ENCODE results near the gene RAMAC. TPM values are rescaled to one million over a fixed set of nuclear protein-coding genes. Genes with fewer than 3 reads are reported as not detected.

RAMAC gene
- total and polyA plus RNA-seq, 2 of the 4 experiments (the other 2 are of a cell fraction), result 23.6 to 29.6 TPM

GRCh38 chr15:82943176-82943575 lies 42.8 kb upstream of the RAMAC start:
- Histone ChIP-seq H2BK120ac (ENCODE audit: low read depth, low read length) (no peak overlapping the region), H3K9ac (ENCODE audit: low read depth, low read length) (no peak overlapping the region), H4K5ac (ENCODE audit: low read depth, low read length) (no peak overlapping the region), H3K9me1 (ENCODE audit: insufficient read depth, low read length) (no peaks in the 10 kb centered on the region), H2AFZ (replicated peaks; ENCODE audit: low read length, poor library complexity) (no peak overlapping the region), H2BK20ac (ENCODE audit: low read depth, low read length) (no peak overlapping the region), H3K56ac (ENCODE audit: extremely low read depth, insufficient read depth, low read length) (no peak overlapping the region), H4K8ac (ENCODE audit: low read depth in 2 of 2, low read length in 2 of 2) (no peak overlapping the region), H3K4me1 (ENCODE audit: control insufficient read depth, insufficient read depth, low read length) (no peaks in the 10 kb centered on the region), H3K14ac (replicated peaks; ENCODE audit: low read depth, low read length) (no peak overlapping the region), H3K4me3 (ENCODE audit: insufficient read depth, low read depth, low read length) (no peak overlapping the region), H3K4me2 (ENCODE audit: low read depth, low read length) (no peak overlapping the region), H3K18ac (ENCODE audit: low read depth, low read length) (no peak overlapping the region), H3K27ac (ENCODE audit: insufficient read depth, low read length) (no peak overlapping the region), H2AK5ac (ENCODE audit: low read depth, low read length) (no peak overlapping the region), H2BK5ac (ENCODE audit: low read depth, low read length, poor library complexity, severe bottlenecking) (no peak overlapping the region), H3K27me3 (ENCODE audit: control insufficient read depth, insufficient read depth, low read length) (peaks cover 2% of the 10 kb centered on the region), H2BK15ac (ENCODE audit: low read depth, low read length) (no peak overlapping the region), H3K23ac (ENCODE audit: low read depth, low read length) (no peak overlapping the region), H3K36me3 (ENCODE audit: control insufficient read depth, insufficient read depth, low read length) (no peaks in the 10 kb centered on the region), H4K91ac (ENCODE audit: insufficient read depth, low read depth, low read length) (no peak overlapping the region), H4K20me1 (ENCODE audit: insufficient read depth, low read length) (no peaks in the 10 kb centered on the region), H3K4ac (ENCODE audit: low read depth, low read length) (no peak overlapping the region), H3K9me3 (ENCODE audit: control insufficient read depth, insufficient read depth, low read length) (no peaks in the 10 kb centered on the region), H3K79me1 (ENCODE audit: low read depth in 1 of 2, low read length in 2 of 2) (no peaks in the 10 kb centered on the region), H2AK9ac (replicated peaks; ENCODE audit: low read depth, low read length, poor library complexity) (no peak overlapping the region)
- dilution Hi-C loops (cut with HindIII; ENCODE audit: low sequenced_read_pairs, unreplicated experiment) (no loop called here), in situ Hi-C loops (cut with MboI; ENCODE audit: low sequenced_read_pairs) (no loop called here), intact Hi-C loops (cut with micrococcal nuclease) (no loop called here)
- 33% methylated on average over 1 of the region's 3 CpGs; no CpG with 5 or more reads in 1 of the 2 experiments for WGBS, 2 experiments (ENCODE audit: extremely low coverage in 2 of 2, insufficient read length in 1 of 2)
- BruUV-seq (replicated peaks), result no TSS peak
- ATAC-seq (ENCODE audit: low read depth) (no peak), DNase-seq (no peak)
- TF ChIP-seq RAD21 (IDR thresholded peaks at IDR 0.05; ENCODE audit: low read length), result no peak
- no peak for TF ChIP-seq MAFK (IDR thresholded peaks at IDR 0.05; ENCODE audit: low read depth, low read length)
- no peak for TF ChIP-seq CHD1 (IDR thresholded peaks at IDR 0.05; ENCODE audit: low read depth, low read length)
- TF ChIP-seq SMC3 (IDR thresholded peaks at IDR 0.05; ENCODE audit: low read depth, low read length), result no peak
- TF ChIP-seq MAZ (IDR thresholded peaks at IDR 0.05; ENCODE audit: borderline replicate concordance, low read depth, low read length), result no peak
- TF ChIP-seq FOS (IDR thresholded peaks at IDR 0.05; ENCODE audit: low read depth, low read length), result no peak
- no peak for TF ChIP-seq NFE2L2 (IDR thresholded peaks at IDR 0.05; ENCODE audit: low read depth, low read length)
- TF ChIP-seq MXI1 (IDR thresholded peaks at IDR 0.05; ENCODE audit: borderline replicate concordance, low read depth, low read length), result no peak
- TF ChIP-seq, protein P1, sequence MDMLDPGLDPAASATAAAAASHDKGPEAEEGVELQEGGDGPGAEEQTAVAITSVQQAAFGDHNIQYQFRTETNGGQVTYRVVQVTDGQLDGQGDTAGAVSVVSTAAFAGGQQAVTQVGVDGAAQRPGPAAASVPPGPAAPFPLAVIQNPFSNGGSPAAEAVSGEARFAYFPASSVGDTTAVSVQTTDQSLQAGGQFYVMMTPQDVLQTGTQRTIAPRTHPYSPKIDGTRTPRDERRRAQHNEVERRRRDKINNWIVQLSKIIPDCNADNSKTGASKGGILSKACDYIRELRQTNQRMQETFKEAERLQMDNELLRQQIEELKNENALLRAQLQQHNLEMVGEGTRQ (IDR thresholded peaks at IDR 0.05; ENCODE audit: low read depth, low read length), result no peak
- TF ChIP-seq CTCF (conservative IDR thresholded peaks at IDR 0.05; ENCODE audit: low read depth, low read length), result no peak
- TF ChIP-seq ELK1 (IDR thresholded peaks at IDR 0.05; ENCODE audit: borderline replicate concordance, low read depth, low read length), result no peak
- TF ChIP-seq RFX5 (IDR thresholded peaks at IDR 0.05; ENCODE audit: low read depth, low read length), result no peak
- no peak for TF ChIP-seq CEBPB (IDR thresholded peaks at IDR 0.05; ENCODE audit: low read depth, low read length)
- TF ChIP-seq POLR2A (IDR thresholded peaks at IDR 0.05; ENCODE audit: low read depth, low read length), result no peak
- TF ChIP-seq BHLHE40 (IDR thresholded peaks at IDR 0.05; ENCODE audit: low read depth, low read length), result no peak
- no peak for TF ChIP-seq RCOR1 (IDR thresholded peaks at IDR 0.05; ENCODE audit: insufficient replicate concordance, low read length)
- ChIA-PET CTCF (no interaction called here), POLR2A (ENCODE audit: unreplicated experiment) (no interaction called here)
